CD4-positive, alpha-beta T cell treated with Interleukin-21 for 1 hour (primary cell): ENCODE data around the gene ACAT1.
"Not testable (repeated sequence)": the region's sequence is repeated elsewhere in the genome, so short reads cannot be mapped to it uniquely, and the experiment has no call there.

ENCODE experiments used
- DNase-seq: peaks from one replicate; pipeline ENCODE4 v3.0.0-alpha.2; 2020

ACAT1 gene

GRCh38 chr11:108147150-108147549 lies 25.8 kb downstream of the ACAT1 start:
- no peak for DNase-seq

GRCh38 chr11:108148556-108148955 lies 27.2 kb downstream of the ACAT1 start:
- DNase-seq: no peak

GRCh38 chr11:108154591-108154990 lies 33.2 kb downstream of the ACAT1 start:
- no peak for DNase-seq

GRCh38 chr11:108160970-108161566 lies 39.7 kb downstream of the ACAT1 start:
- DNase-seq: peak; percentile 4

GRCh38 chr11:108162878-108163277 lies 41.5 kb downstream of the ACAT1 start:
- not testable (repeated sequence) for DNase-seq

DNA sequence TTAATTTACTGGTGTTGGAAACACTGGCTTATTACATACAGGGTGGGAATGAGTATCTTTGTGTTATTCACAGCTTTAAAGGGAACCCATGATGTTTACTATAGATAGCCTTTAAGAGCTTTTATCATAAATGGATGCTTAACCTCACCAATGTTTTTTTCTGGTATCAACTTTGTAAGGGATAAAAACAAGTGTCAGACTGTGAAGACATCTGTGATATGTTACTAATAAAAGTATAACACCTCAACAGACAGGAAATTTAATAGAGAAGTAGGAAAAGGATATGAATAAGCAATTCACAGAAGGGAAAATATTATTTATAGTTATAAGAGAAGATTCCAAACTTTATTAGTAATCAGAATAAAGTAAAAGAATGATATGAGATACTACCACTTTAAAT lies 46.3 kb downstream of the ACAT1 start:
- DNase-seq: no peak

DNA sequence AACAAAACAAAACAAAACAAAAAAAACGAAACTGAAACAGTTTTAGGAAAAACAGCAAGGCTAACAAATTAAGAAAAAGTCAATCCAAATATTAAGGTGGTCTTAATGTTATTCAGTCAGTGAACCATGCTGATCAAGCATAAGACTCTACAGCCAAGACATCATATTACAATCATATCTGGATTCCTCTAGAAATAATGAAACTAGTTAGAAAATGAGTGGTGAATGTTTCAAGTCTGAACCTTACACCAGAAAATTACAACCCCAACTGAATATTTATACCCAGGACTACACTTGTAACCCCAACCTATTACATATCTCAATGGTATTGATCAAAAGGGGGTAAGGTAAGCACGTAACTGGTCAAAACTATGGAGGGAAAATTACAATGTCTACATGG lies 48.8 kb downstream of the ACAT1 start:
- no peak for DNase-seq

DNA sequence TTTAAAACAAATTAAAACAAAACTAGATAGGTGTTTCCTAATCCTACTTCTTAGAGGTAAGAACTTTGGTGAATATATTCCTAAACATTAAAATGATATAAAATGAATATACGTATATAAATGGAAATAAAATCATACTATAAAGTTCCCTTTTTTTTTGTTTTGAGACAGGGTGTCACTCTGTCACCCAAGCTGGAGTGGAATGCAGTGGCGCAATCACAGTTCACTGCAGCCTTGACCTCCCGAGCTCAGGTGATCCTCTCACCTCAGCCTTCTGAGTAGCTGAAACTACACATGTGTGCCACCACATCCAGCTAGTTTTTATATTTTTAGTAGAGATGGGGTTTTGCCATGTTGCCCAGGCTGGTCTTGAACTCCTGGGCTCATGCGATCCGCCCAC lies 56.2 kb downstream of the ACAT1 start:
- no peak for DNase-seq

- no peak for DNase-seq
These were observed 72.4 kb downstream of the ACAT1 start for GRCh38 chr11:108193725-108194124.

DNA sequence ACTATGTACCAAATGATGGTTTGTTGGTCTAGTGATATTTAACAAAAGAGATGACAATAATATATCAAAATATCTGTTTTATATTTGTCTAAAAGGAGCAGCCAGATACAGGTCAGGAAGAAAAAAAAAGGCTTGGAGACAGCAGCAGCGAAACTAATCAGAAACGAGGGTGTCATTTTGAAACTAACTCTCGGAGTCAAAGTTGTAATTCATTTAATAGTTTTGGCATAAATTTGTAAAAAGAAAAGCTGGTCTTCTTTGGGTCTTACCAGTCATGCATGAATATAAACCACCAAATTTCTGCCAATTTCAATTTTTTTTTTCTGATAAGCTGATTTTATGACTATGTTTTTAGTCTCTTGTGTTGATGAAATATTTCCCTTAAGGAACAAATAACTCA lies 75.5 kb downstream of the ACAT1 start:
- DNase-seq: no peak
